ENCODE results near the gene USP28.
"Not testable (repeated sequence)": the region's sequence is repeated elsewhere in the genome, so short reads cannot be mapped to it uniquely, and the experiment has no call there.

Gene USP28

GRCh38 chr11:113838005-113838404 is 37.4 kb downstream of the USP28 start:
- DNase-seq (ENCODE audit: low read depth), result no peak

- DNase-seq (ENCODE audit: low read depth), result no peak
Measured at GRCh38 chr11:113835306-113835705, 40.1 kb downstream of the USP28 start.

GRCh38 chr11:113833151-113833550 is 42.2 kb downstream of the USP28 start:
- no peak for DNase-seq (ENCODE audit: low read depth)

- DNase-seq (ENCODE audit: low read depth), result no peak
Measured at GRCh38 chr11:113831314-113831713, 44.1 kb downstream of the USP28 start.

DNA sequence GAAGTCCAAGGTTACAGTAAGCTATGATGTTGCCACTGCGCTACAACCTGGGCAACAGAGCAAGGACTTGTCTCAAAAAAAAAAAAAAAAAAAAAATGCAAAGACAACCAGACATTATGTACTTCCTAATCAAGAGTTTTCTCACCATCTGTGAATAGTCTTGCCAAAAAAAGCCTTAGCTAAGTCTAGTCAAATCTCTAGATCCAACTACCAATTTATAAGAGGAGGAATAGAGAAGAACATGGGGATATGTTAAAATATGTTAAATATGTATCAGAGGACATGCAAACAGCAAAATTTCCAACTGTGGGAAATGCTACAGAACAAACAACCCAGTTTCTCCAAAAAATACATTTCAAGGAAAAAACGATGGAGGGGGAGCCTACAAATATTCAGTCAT is 45.6 kb downstream of the USP28 start:
- no peak for DNase-seq (ENCODE audit: low read depth)

- DNase-seq (ENCODE audit: low read depth), result no peak
Measured at GRCh38 chr11:113828191-113828590, 47.2 kb downstream of the USP28 start.

GRCh38 chr11:113827477-113827876 is 47.9 kb downstream of the USP28 start:
- no peak for DNase-seq (ENCODE audit: low read depth)

DNA sequence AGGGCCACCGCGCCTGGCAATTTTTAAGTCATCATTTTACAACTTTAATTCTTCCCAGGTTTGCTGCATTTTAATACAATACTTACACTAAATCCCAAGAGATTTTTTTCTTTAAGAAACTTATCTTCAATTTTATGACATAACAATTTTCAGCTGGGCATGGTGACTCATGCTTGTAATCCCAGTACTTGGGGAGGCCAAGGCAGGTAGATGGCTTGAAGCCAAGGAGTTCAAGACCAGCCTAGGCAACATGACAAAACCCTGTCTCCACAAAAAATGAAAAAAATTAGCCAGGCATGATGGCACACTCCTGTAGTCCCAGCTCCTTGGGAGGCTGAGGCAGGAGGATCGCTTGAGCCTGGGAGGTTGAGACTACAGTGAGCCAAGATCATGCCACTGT is 56.9 kb downstream of the USP28 start:
- DNase-seq (ENCODE audit: low read depth), result no peak

DNA sequence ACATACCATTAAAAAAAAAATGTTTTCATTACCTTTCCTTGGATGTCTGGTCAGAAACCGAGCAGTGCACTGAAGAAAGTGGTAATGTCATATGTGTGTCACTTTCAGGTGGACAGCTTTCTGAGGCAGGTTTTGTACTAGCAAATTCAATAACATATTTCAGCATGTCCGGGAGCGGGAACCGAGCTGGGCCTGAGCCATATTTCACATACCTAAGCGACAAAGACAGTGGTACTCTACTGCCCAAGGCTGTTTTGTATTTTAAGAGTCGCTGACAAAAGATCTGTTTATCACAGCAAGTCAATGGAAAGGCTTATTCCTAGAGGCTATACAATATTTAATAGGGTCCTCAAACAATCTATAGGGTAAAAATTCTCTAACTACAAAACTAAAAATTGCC is 57.7 kb downstream of the USP28 start:
- DNase-seq (ENCODE audit: low read depth), result no peak

DNA sequence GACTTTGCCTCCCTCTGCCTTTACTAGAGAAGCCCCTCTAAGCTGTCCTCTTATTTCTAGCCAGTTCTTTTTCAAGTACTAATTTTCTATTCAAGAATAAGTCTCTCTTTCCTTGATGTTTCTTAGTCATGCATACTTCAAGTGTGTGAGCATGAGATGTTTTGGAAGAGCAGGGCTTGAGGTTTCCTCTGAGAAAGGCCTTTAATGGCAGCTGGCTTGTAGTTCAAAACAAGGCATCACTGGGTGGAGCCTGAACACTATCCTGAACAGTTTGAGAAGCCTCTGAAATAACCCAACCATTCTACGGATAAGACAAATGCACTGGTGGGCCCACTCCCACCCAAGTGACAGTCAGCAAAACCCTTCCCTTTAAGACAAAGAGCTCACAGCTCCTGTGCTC is 58.2 kb downstream of the USP28 start:
- DNase-seq (ENCODE audit: low read depth), result no peak

- no peak for DNase-seq (ENCODE audit: low read depth)
Measured at GRCh38 chr11:113814181-113814580, 61.2 kb downstream of the USP28 start.

GRCh38 chr11:113808931-113809330 is 66.4 kb downstream of the USP28 start:
- DNase-seq (ENCODE audit: low read depth), result no peak

DNA sequence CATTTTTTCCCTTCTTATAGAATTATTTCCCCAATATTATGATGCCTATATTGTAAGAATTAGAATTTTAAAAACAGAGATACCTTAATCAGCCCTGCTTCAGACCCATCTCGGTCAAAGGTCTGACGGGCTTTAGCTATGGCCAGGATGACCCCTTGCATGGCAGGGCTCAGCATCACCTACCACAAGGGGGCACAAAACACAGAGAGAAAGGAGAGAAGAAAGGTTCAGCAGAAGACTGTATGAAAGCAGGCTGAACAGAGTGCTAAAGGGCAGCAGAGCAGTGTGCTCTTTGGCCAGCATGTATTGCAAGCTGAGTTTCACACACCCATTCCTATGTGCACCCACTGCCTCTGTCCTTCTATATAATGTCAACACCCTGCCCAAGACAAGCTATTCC is 69.0 kb downstream of the USP28 start:
- no peak for DNase-seq (ENCODE audit: low read depth)

DNA sequence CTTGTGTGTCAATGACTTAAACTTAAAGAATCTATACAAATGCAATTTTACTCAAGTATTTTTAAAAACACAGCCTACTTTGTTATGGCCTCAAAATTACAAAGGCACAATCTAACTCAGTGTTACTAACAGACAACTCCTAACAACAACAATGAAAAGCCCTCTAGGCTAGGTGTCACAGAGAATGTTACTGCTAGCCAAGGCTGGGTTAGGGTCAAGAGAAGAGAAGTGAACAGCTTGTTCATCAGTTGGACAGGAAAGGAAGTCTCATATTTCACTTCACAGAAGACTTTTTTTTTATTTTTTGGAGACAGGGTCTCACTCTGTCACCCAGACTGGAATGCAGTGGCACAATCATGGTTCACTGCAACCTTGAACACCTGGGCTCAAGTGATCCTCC is 69.7 kb downstream of the USP28 start:
- no peak for DNase-seq (ENCODE audit: low read depth)

GRCh38 chr11:113802621-113803020 is 72.8 kb downstream of the USP28 start:
- no peak for DNase-seq (ENCODE audit: low read depth)

DNA sequence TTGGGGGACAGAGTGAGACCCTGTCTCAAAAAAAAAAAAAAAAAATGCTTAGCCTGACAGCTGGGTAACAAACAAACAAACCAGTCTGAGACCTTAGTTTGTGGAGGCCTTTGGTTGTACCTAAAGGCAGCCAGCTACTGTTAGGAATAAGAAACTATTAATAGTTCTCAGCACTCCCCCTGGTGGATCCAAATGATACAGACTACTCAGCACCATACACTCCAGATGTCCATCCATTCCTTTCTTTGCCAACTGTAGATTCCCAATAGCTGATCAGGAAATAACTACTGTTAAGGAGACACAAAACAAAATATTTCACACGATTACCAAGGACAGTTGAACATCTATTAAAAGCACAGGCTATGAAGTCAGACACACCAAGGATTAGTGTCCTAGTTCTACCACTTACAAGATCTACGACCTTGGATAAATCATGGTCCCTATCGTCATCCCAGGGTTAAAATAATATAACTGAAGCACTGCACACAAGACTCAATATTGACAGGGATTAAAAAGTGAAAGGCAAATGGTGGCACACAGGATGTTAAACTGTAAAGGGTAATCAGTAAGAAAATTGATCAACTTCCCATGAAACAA is 78.6 kb downstream of the USP28 start:
- no peak for DNase-seq (ENCODE audit: low read depth)

DNA sequence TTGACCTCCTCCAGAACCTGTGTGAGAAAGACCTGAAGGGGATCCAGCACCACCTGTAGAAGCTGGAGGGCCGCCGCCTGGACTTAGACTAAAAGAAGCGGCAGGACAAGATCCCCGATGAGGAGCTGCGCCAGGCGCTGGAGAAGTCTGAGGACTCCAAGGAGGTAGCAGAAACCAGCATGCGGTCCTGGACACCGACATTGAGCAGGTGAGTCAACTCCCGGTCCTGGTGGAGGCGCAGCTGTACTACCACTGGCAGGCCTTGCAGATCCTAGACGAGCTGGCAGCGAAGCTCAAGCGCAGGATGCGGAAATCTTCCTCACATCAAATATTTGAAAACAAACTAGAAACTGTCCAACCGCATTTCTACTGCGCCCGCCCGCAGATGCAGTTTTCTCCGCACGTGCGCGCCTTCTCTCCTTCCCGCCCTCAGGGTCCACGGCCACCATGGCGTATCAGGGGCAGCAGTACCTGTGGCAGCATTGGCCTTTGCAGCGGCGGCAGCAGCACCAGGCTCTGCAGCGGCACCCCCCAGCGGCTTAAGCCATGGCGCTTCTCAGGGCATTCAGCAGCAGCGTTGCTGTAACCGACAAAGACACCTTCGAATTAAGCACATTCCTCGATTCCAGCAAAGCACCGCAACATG is 85.6 kb downstream of the USP28 start:
- no peak for DNase-seq (ENCODE audit: low read depth)

DNA sequence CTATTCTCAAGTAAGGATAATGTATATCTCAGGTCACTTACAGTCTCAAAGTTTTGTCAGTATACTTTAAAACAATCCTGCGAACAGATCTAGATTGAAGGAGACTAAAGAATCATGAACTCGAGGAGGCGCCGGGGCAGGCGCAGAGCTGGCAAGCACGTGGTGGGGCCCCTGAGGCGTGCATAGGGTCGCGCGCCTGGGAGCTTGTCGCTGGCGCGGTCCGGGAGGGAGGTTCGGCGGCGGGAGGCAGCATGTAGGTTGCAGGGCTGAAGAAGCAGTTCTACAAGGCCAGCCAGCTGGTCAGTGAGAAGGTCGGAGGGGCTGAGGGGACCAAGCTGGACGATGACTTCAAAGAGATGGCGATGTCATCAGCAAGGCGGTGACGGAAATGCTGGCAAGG is 86.4 kb downstream of the USP28 start:
- not testable (repeated sequence) for DNase-seq (ENCODE audit: low read depth)

GRCh38 chr11:113782134-113782533 is 93.2 kb downstream of the USP28 start:
- DNase-seq (ENCODE audit: low read depth), result no peak

GRCh38 chr11:113781682-113782081 is 93.7 kb downstream of the USP28 start:
- no peak for DNase-seq (ENCODE audit: low read depth)

DNA sequence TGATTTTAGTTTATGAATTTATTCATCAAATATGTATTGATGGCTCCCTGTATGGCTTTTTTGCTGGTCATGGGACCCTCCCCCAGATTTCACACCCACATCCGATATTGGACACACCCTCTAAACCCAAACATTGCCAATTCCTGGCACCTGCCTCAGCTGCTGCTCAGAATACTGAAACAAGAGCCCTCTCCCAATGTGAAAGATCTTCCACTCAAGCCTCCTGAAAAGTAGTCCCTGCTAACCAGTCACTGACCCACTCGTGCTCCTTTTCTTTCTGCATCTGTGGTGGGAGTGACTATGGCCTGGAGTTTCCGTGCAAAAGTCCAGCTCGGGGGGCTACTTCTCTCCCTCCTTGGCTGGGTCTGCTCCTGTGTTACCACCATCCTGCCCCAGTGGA is 95.9 kb downstream of the USP28 start, which contains the start of gene CLDN25:
CLDN25 (plus strand) TSS at position 301 of the 400 bp plus-strand sequence; CDS start at position 301, 0 bp downstream.
- no peak for DNase-seq (ENCODE audit: low read depth)

- DNase-seq (ENCODE audit: low read depth), result no peak
Measured at GRCh38 chr11:113778111-113778910, 97.1 kb downstream of the USP28 start.

DNA sequence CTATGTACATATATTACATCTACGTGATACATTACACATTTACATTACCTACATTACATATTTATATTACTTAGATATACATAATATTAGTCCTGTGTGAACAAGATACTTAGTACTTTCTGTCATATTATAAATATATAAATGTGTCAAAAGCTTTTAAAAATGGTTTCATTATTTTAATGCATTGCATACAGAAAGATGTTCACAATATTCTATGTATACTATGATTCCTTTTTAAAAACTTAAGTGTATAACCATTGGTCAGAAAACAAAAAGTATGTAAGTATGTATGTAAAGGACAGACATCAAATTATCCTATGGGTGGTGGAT is 101.2 kb downstream of the USP28 start:
- DNase-seq (ENCODE audit: low read depth), result no peak
